ENCODE measurements around the gene JSRP1.

- no peak for TF ChIP-seq CTCF (conservative IDR thresholded peaks at IDR 0.05 in 1 of 2, IDR thresholded peaks at IDR 0.05 in 1 of 2; ENCODE audit: extremely low read depth in 1 of 2, insufficient read depth in 1 of 2, low read depth in 1 of 2, low read length in 2 of 2)
- no peak for TF ChIP-seq EZH2 (IDR thresholded peaks at IDR 0.05; ENCODE audit: borderline replicate concordance, low read length)
Measured at GRCh38 chr19:2268480-2268830, 12.2 kb upstream of the JSRP1 start.
